Measurements from ENCODE around the gene CALHM1. TPM values are rescaled to one million over a fixed set of nuclear protein-coding genes. Genes with fewer than 3 reads are reported as not detected.

The CALHM1 gene
- total and polyA plus RNA-seq, 4 donors: not detected

- TF ChIP-seq, protein P1, sequence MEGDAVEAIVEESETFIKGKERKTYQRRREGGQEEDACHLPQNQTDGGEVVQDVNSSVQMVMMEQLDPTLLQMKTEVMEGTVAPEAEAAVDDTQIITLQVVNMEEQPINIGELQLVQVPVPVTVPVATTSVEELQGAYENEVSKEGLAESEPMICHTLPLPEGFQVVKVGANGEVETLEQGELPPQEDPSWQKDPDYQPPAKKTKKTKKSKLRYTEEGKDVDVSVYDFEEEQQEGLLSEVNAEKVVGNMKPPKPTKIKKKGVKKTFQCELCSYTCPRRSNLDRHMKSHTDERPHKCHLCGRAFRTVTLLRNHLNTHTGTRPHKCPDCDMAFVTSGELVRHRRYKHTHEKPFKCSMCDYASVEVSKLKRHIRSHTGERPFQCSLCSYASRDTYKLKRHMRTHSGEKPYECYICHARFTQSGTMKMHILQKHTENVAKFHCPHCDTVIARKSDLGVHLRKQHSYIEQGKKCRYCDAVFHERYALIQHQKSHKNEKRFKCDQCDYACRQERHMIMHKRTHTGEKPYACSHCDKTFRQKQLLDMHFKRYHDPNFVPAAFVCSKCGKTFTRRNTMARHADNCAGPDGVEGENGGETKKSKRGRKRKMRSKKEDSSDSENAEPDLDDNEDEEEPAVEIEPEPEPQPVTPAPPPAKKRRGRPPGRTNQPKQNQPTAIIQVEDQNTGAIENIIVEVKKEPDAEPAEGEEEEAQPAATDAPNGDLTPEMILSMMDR (IDR thresholded peaks at IDR 0.05; ENCODE audit: control extremely low read depth, extremely low read depth): no peak
- WGBS, 2 donors: 91 to 95% methylated on average over 9 of the region's 9 CpGs
Observed at GRCh38 chr10:103456074-103456660, 2.5 kb downstream of the CALHM1 start.

DNA sequence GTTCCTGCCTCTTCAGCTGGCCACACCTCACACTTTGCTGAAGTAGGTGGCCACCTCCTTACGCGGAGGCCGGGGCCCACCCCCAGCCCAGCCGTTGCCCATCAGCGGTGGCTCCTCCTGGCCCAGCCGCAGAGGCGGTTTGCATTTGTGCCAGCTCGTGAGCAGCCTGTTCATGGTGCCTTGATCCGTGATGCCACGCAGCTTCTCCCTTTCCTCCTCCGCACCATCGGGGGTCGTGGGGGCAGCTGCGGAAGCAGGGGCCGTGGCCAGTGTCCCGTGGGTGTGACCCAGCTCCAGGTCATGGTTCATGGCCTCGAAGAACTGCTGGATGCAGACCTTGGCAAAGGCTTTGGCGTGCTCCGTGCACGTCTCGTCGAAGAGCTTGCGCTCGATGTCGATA is 3.5 kb downstream of the CALHM1 start:
- DNase-seq: no peak
- Histone ChIP-seq H3K4me1 (ENCODE audit: control insufficient read depth in 5 of 5, insufficient read depth in 5 of 5, low read length in 5 of 5) (peaks cover 0 to 23% (median 8%) of the 10 kb centered on the region in 5 donors), H3K27me3 (ENCODE audit: control insufficient read depth in 3 of 3, insufficient read depth in 3 of 3, low read length in 2 of 3) (no peaks in the 10 kb centered on the region), H3K9ac (ENCODE audit: insufficient read depth in 1 of 2, low read length in 2 of 2) (no peak overlapping the region), H3K27ac (ENCODE audit: low read depth in 1 of 2, low read length in 1 of 2) (no peak overlapping the region), H3K9me3 (ENCODE audit: control insufficient read depth in 4 of 4, insufficient read depth in 3 of 4, low read length in 3 of 4) (no peaks in the 10 kb centered on the region), H3K36me3 (ENCODE audit: control insufficient read depth in 4 of 4, insufficient read depth in 4 of 4, low read length in 4 of 4) (no peaks in the 10 kb centered on the region), H3K4me3 (no peak overlapping the region)
- TF ChIP-seq, protein P1 (IDR thresholded peaks at IDR 0.05; ENCODE audit: control extremely low read depth, extremely low read depth): no peak
- no peak for ATAC-seq (ENCODE audit: insufficient read depth, low FRiP score)
- 87 to 89% methylated on average over 25 of the region's 25 CpGs for WGBS, 2 donors

More at GRCh38 chr10:103456074-103456660, 2.5 kb downstream of the CALHM1 start:
- H3K27me3 ChIP-seq (ENCODE audit: control insufficient read depth in 3 of 3, insufficient read depth in 3 of 3, low read length in 2 of 3): no peaks in the 10 kb centered on the region
- ATAC-seq (ENCODE audit: insufficient read depth, low FRiP score): no peak
- no peak overlapping the region for H3K9ac ChIP-seq (ENCODE audit: insufficient read depth in 1 of 2, low read length in 2 of 2)
- no peaks in the 10 kb centered on the region for H3K9me3 ChIP-seq (ENCODE audit: control insufficient read depth in 4 of 4, insufficient read depth in 3 of 4, low read length in 3 of 4)
- H3K4me3 ChIP-seq: no peak overlapping the region
- H3K4me1 ChIP-seq (ENCODE audit: control insufficient read depth in 5 of 5, insufficient read depth in 5 of 5, low read length in 5 of 5): peaks cover 0 to 15% (median 4%) of the 10 kb centered on the region in 5 donors
- H3K27ac ChIP-seq (ENCODE audit: low read depth in 1 of 2, low read length in 1 of 2): no peak overlapping the region
- no peaks in the 10 kb centered on the region for H3K36me3 ChIP-seq (ENCODE audit: control insufficient read depth in 4 of 4, insufficient read depth in 4 of 4, low read length in 4 of 4)
- no peak for DNase-seq

DNA sequence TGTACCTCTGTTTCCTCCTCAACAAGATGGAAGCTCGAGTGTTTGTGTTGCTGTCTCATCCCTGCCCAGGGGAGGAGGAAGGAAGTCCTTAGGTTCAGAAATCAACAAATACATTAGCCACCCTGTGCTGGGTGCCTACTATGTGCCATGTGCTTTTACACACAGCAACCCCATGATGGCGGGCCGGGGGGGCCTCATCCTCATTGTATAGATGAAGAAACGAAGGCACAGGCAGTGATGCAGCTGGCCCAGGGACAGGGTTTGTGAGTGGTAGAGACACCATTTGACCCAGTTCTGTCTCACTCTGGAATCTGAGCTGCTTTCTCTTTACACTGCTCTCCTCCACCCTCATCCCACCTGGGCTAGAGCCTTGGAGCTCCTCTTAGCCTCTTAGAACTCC is 4.7 kb downstream of the CALHM1 start:
- TF ChIP-seq, protein P1 (IDR thresholded peaks at IDR 0.05; ENCODE audit: control extremely low read depth, extremely low read depth): no peak
- H3K9me3 ChIP-seq (ENCODE audit: control insufficient read depth in 4 of 4, insufficient read depth in 3 of 4, low read length in 3 of 4): no peaks in the 10 kb centered on the region
- no peak for ATAC-seq (ENCODE audit: insufficient read depth, low FRiP score)

More for the DNA sequence above, 4.7 kb downstream of the CALHM1 start:
- Histone ChIP-seq H3K27me3 (ENCODE audit: control insufficient read depth in 3 of 3, insufficient read depth in 3 of 3, low read length in 2 of 3) (no peaks in the 10 kb centered on the region), H3K27ac (ENCODE audit: low read depth in 1 of 2, low read length in 1 of 2) (no peak overlapping the region), H3K4me1 (ENCODE audit: control insufficient read depth in 5 of 5, insufficient read depth in 5 of 5, low read length in 5 of 5) (peaks cover 0 to 23% (median 10%) of the 10 kb centered on the region in 5 donors), H3K4me3 (no peak overlapping the region), H3K9ac (ENCODE audit: insufficient read depth in 1 of 2, low read length in 2 of 2) (no peak overlapping the region), H3K36me3 (ENCODE audit: control insufficient read depth in 4 of 4, insufficient read depth in 4 of 4, low read length in 4 of 4) (peaks cover 0 to 7% (median 4%) of the 10 kb centered on the region in 4 donors)
- WGBS, 2 donors: 80 to 81% methylated on average over 4 of the region's 4 CpGs
- DNase-seq: no peak

Measured in lung (tissue), 12 donors.